ENCODE results near the gene AFMID.

- TF ChIP-seq CTCF (IDR thresholded peaks at IDR 0.05) (no peak), POLR2A (IDR thresholded peaks at IDR 0.05) (no peak)
These were observed 6.7 kb upstream of the AFMID start for GRCh38 chr17:78180508-78180907.
